GM12873 (cell line): ENCODE data around the gene PDXK.

Experiments used
- CTCF ChIP-seq: IDR thresholded peaks from 2 replicates; pipeline ENCODE4 v1.5.1; 2012; ENCODE audit warnings: low read depth, mild to moderate bottlenecking, moderate library complexity, low read length, control low read depth; ENCODE audit not compliant: insufficient read depth; ENCODE audit errors: missing control alignments

The PDXK gene

GRCh38 chr21:43789276-43790009, 70.5 kb downstream of the PDXK start, which contains the start of gene RRP1:
Gene RRP1, plus strand, starts transcription at chr21:43789577. Its CDS starts 53 bp downstream, at chr21:43789630.
- TF ChIP-seq CTCF: peak; percentile 91

DNA sequence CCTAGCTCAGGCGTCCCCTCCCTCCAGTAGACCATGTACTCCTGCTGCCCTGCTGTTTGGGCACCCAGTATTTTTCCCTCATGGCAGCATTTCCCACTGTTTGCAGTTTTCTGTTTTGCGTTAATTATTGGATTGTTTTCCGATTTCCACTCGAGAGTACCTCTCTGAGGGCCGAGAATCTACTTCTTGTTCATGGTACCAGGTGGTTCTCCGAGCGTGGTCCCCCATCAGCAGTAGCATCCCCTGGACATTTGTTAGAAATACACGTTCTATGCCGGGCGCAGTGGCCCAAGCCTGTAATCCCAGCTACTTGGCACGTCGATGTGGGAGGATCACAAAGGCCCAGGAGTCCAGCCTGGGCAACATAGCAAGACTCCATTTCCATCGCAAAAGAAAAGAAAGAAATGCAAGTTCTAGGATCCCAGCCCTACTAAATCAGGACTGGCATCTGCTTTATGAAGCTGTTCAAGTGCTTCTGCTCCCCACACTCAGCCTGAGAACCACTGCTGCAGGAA, 71.1 kb downstream of the PDXK start:
- no peak for TF ChIP-seq CTCF

DNA sequence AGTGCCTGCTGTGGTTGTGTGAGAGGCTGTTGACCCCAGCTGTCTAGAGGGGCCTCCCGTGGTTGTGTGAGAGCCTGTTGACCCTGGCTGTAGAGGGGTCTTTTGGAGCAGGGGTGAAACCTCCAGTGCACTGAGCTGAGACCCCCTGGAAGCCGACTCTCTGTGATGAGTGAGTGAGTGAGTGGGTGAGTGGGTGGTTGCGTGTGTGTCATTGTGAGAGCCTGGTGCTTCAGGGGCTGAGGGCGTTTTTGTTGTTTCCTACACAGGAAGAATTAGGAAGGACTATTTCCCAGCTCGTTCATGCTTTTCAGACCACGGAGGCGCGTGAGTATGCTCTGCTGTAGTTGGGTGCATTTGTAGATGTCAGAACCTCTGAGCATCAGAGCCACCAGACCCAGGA, 73.5 kb downstream of the PDXK start:
- no peak for TF ChIP-seq CTCF

- TF ChIP-seq CTCF: no peak
These were observed 74.3 kb downstream of the PDXK start for GRCh38 chr21:43793243-43793642.

GRCh38 chr21:43794311-43794710, 75.4 kb downstream of the PDXK start:
- no peak for TF ChIP-seq CTCF

DNA sequence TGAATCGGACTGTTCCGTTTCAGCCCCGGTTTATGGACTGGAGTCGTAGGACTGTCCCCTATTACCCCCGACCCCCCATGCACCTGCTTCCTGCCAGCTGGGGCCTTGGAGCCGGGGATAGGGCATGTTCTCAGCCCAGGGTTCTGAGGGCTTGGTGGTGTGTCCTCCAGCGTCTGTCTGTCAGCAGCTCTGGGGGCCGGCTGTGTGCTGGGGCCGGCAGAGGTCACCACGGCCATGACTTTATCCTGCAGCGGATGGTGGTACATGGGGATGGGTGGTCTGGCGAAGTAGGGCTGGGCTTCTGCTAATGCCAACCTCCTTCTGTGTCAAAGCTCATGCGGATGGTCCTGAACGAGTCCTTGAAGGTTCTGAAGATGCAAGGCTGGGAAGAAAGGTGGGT, 75.9 kb downstream of the PDXK start:
- TF ChIP-seq CTCF: no peak

DNA sequence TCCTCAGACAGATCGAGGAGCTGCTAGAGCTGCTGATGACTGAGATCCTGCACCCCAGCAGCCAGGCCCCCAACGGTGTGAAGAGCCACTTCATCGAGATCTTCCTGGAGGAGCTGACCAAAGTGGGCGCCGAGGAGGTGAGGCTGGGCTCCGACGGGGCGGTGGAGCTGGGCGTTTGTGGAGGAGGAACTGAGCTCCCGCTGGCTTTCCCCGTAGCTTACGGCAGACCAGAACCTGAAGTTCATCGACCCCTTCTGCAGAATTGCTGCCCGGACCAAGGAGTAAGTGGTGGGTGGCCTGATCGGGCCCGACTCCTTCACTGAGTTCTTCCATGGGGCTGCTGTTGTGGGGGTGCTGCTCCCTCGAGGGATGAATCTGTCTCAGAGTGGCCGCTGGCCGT, 78.5 kb downstream of the PDXK start:
- no peak for TF ChIP-seq CTCF
